PFSK-1 (cell line): ENCODE data around the gene LDAH.

Source experiments
- FOXP2 ChIP-seq: optimal IDR thresholded peaks from 2 replicates; pipeline ENCODE3; 2011; ENCODE audit warnings: borderline replicate concordance, control low read depth, inconsistent platforms; ENCODE audit not compliant: insufficient read depth; ENCODE audit errors: extremely low read length, extremely low read depth
- POLR2AphosphoS5 ChIP-seq: IDR thresholded peaks from 2 replicates; pipeline ENCODE4 v1.6.1; 2012; ENCODE audit warnings: low read depth, mild to moderate bottlenecking, control low read depth, low read length, moderate library complexity
- SIN3A ChIP-seq: IDR thresholded peaks from 2 replicates; pipeline ENCODE4 v1.6.1; 2012; ENCODE audit warnings: mild to moderate bottlenecking, low read length, moderate library complexity, borderline replicate concordance; ENCODE audit not compliant: insufficient read depth
- TAF1 ChIP-seq: IDR thresholded peaks from 2 replicates; pipeline ENCODE4 v1.6.1; 2012; ENCODE audit warnings: low read length, control low read depth, borderline replicate concordance; ENCODE audit not compliant: insufficient read depth
- TF ChIP-seq, protein P1 (sequence below), 2 experiments: IDR thresholded peaks; 2 replicates each; pipeline versions ENCODE4 v1.6.1 to v1.8.0; 2011 to 2012; ENCODE audit warnings: low read depth in 2 of 2, low read length in 2 of 2, control low read depth in 1 of 2, inconsistent platforms in 1 of 2, mild to moderate bottlenecking in 1 of 2, moderate library complexity in 1 of 2; ENCODE audit not compliant: insufficient read depth in 1 of 2

LDAH gene

DNA sequence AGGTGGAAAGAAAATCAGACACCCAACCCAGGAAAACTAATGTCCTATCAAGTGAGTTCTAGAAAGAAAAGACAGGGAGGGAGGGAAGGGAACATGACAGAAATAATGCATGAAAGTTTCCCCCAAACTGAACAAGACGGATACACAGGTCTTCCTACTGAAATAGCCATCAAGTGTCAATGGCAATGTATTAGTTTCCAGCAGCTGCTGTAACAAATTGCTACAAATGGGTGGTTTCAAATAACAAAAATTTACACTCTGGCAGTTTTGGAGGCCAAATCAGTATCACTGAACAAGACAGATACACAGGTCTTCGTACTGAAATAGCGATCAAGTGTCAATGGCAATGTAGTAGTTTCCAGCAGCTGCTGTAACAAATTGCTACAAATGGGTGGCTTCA is 70.6 kb downstream of the LDAH start:
- TF ChIP-seq TAF1, result no peak
- TF ChIP-seq FOXP2, result no peak
- TF ChIP-seq SIN3A, result no peak

GRCh38 chr2:20747317-20747716 is 75.6 kb downstream of the LDAH start:
- no peak for TF ChIP-seq SIN3A
- TF ChIP-seq, protein P1, sequence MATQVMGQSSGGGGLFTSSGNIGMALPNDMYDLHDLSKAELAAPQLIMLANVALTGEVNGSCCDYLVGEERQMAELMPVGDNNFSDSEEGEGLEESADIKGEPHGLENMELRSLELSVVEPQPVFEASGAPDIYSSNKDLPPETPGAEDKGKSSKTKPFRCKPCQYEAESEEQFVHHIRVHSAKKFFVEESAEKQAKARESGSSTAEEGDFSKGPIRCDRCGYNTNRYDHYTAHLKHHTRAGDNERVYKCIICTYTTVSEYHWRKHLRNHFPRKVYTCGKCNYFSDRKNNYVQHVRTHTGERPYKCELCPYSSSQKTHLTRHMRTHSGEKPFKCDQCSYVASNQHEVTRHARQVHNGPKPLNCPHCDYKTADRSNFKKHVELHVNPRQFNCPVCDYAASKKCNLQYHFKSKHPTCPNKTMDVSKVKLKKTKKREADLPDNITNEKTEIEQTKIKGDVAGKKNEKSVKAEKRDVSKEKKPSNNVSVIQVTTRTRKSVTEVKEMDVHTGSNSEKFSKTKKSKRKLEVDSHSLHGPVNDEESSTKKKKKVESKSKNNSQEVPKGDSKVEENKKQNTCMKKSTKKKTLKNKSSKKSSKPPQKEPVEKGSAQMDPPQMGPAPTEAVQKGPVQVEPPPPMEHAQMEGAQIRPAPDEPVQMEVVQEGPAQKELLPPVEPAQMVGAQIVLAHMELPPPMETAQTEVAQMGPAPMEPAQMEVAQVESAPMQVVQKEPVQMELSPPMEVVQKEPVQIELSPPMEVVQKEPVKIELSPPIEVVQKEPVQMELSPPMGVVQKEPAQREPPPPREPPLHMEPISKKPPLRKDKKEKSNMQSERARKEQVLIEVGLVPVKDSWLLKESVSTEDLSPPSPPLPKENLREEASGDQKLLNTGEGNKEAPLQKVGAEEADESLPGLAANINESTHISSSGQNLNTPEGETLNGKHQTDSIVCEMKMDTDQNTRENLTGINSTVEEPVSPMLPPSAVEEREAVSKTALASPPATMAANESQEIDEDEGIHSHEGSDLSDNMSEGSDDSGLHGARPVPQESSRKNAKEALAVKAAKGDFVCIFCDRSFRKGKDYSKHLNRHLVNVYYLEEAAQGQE (IDR thresholded peaks at IDR 0.05; ENCODE audit: insufficient read depth in 1 of 2, low read depth in 2 of 2, low read length in 2 of 2), result no peak
- no peak for TF ChIP-seq TAF1
- TF ChIP-seq POLR2AphosphoS5, result no peak
- no peak for TF ChIP-seq FOXP2

GRCh38 chr2:20745924-20746555 is 76.9 kb downstream of the LDAH start:
- TF ChIP-seq SIN3A, result no peak
- TF ChIP-seq, protein P1 (IDR thresholded peaks at IDR 0.05; ENCODE audit: insufficient read depth in 1 of 2, low read depth in 2 of 2, low read length in 2 of 2), result no peak
- no peak for TF ChIP-seq POLR2AphosphoS5
- no peak for TF ChIP-seq FOXP2
- TF ChIP-seq TAF1, result no peak

GRCh38 chr2:20744366-20745335 is 78.2 kb downstream of the LDAH start:
- no peak for TF ChIP-seq FOXP2
- no peak for TF ChIP-seq TAF1
- TF ChIP-seq SIN3A, result no peak
- TF ChIP-seq POLR2AphosphoS5, result no peak
- TF ChIP-seq, protein P1 (IDR thresholded peaks at IDR 0.05; ENCODE audit: insufficient read depth in 1 of 2, low read depth in 2 of 2, low read length in 2 of 2), result no peak

- TF ChIP-seq POLR2AphosphoS5 (no peak), FOXP2 (no peak), TAF1 (no peak), SIN3A (no peak)
- TF ChIP-seq, protein P1 (IDR thresholded peaks at IDR 0.05; ENCODE audit: insufficient read depth in 1 of 2, low read depth in 2 of 2, low read length in 2 of 2), result no peak
Observed at GRCh38 chr2:20738772-20739171, 84.1 kb downstream of the LDAH start.
